Skin of body (tissue), 2 donors: ENCODE results near the gene HCFC2. TPM values are rescaled to one million over a fixed set of nuclear protein-coding genes. Genes with fewer than 3 reads are reported as not detected.
"Not testable (repeated sequence)": the region's sequence is repeated elsewhere in the genome, so short reads cannot be mapped to it uniquely, and the experiment has no call there.

Source experiments
- DNase-seq: peaks from one replicate; lab custom pipeline; 2025; lab: John Stamatoyannopoulos, UW
- total RNA-seq: library from RNA; depleted of rRNA; stranded (reverse); fragments of >200 nt; gene quantifications from one replicate; pipeline ENCODE4 v1.2.3, GENCODE V29; 2014

Gene HCFC2
- total RNA-seq, 1 donor from 2014 or later, result 34.9 TPM

DNA sequence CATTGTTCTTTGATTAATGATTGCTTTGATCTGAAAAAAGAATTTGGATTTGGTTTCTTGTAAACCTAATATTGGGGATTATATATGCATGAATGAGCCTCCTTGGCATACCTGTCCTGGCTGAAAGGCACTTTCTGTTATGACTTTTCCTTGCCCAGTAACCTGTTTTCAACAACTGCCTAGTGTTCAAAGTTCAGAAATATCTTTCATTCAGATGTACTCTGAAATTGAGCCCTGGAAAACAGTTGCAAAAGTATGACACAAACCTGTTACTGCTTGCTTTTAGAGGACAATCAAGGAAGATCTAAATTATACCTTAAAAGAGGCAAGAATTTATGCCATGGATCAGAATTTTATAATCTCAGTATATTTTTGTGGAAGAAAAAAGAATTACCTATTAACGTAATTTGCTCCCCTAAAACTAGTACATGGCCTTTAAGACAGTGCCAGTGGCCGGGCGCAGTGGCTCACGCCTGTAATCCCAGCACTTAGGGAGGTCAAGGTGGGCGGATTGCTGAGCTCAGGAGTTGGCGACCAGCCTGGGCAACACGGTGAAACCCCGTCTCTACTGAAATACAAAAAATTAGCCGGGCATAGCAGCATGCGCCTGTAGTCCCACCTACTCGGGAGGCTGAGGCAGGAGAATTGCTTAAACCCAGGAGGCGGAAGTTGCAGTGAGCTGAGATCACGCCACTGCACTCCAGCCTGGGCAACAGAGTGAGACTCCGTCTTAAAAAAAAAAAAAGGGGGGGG, 50.7 kb downstream of the HCFC2 start:
- not testable (repeated sequence) for DNase-seq

DNA sequence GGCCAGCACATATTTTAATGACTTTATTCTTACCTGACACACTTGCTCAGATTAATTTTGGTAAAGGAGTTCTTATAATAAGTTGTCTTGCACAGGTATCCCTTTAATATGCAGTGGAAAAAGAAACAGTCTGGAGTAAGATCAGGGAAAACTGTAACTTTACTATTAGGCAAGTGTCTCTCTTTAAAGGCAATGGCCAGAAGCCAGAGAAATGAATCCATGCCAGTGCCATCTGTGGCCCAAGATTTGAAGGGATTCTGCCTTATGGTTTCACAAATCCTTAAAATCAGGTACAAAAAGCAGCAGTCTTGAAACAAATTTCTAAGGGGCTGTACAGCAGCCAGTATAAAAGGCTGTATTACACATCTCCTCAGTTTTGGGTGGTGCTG, 51.2 kb downstream of the HCFC2 start:
- no peak for DNase-seq

DNA sequence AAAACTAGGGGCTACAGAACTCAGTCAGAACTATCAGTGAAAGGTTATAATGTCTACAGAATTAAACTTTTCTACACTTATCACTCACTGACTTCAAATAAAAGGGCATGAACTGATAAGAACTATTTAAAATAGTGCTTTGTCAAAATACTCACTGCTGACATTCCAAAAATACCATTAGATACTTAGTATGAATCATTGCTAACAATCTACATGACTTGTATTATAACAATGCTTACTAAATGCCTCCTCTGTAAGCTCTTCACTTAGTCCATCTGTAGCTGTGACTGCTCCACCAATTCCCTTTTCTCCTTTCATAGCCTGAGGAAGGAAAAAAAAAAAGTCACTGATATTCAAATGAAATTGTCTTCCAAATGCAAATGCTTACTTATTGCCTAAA, 56.7 kb downstream of the HCFC2 start:
- DNase-seq, result no peak

DNA sequence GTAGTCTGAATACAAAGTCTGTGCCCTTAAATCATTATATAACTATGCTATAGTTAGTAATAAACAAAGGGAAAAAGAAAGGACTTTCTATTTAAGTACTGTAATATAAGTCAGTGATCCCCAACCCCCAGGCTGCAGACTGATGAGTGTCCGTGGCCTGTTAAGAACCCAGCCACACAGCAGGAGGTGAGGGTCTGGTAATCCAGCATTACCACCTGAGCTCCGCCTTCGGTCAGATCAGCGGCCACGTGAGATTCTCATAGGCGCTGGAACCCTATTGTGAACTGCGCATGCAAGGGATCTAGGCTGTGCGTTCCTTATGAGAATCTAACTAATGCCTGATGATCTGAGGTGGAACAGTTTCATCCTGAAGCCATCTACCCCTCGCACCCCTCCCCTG, 58.0 kb downstream of the HCFC2 start:
- DNase-seq, result no peak

DNA sequence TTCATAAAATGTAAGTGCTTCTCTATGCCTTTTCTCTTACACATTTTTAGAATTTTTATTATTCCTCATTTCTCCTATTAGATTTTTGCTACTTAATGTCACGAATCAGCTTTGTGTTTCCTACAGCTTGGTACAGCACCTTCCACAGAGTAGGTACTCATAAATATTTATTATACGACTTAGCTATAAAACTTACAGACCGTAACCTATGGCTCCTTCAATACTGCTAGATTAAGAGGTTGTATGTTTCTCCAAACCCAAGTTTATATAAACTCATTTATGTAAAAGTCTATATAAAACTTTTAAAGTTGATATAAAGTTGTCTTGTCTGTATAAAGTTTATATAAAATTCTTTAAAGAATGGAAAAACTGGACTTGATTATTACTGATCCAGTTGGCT, 62.2 kb downstream of the HCFC2 start:
- DNase-seq, result no peak

DNA sequence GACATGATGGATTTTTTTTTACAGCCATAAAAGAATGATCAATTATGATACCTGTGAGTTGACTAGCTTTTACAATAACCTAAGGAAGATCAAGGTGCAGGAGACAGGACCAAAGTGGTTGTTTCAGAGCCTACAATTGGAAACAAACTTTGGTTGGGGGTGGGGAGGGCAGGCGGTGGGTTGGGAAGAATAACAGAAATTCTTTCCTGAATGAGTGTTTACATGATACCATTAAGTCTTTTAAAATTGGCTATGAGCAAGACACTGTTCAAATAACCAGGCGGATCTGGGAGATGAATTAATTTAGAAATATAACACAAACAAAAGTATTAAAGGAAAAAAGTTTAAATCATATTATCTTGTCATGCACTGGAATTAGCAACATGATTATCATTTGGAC, 66.4 kb downstream of the HCFC2 start:
- DNase-seq, result no peak

DNA sequence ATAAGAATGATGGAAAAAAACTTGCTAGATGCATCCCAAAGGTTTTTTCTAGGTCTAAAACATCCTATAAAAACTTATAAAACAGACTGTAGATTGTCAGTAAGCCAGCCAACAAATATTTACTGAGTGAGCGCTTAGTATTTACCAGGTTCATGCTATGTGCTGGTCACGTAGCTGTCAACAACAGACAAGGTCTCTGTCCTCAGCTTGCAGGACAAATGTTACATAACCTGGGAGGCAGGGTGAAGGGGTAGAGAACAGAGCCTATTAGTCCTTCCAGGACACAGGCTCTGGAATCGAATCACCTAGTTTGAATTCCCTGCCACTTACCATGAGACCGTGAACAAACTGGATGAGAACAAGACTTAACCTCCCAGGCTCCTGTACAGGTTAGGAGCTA, 67.3 kb downstream of the HCFC2 start:
- DNase-seq, result no peak

DNA sequence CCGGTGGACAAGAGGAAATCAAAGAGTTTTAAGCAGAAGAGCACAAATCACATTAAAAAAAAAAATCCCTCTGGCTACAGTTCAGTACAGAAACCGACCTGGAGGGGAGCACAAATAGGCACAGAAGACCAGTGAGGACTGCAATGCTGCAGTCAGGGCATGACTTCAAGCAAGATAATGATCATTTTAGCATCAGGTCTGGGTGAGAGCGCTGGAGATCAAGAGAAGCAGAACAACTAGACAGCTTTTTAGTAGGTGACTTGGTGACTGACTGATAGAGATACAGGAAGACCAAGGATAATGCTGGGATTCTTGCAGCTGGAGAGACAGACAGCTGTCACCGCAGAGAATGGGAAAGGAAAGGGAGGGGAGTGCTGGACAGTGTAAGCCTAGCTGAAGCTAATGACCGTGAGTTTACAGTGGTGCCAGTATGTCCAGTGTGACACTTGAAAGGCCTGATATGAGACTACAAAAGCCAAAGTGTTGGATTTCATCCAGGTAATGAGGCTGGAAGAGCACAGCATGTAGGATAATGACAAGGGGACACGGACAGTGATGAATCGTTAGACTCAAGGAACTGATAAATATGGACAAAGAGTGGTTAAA, 68.1 kb downstream of the HCFC2 start:
- DNase-seq, result no peak

DNA sequence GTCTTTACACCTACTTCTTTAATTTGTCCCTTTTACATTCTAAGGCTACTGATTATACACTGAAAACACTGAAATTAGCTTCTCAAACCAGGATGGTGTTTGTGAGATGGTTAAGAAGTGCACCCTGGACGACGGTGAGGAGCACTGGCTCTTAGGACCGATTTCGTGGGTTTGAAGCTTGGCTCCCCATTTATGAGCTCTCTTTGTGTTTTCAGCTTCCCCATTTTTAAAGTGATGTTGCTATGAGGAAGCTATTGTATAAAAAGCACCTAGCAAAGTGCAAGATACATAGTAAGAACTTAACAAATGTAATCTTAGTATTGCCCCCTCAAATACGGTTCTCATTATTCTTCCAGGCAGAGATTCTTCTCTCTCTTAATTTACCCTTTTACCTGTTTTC, 69.0 kb downstream of the HCFC2 start:
- no peak for DNase-seq

DNA sequence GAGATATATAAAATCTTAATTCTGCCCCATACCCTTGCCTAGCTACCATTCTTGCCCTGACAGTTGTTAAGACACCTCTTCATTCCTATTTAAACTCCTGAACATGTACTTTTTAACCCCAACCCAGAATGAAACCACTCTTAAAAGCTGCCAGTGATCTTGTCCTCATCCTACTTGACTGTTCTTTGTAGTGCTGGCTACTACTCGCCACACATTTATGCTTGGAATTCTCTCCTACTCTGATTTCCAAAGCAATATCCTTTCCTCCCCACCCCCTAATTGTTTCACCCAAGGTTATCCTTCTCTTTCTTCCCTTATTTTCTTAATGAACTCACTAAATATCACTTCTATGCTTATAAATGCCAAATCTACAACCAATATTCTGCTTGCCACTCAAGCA, 69.5 kb downstream of the HCFC2 start:
- DNase-seq, result no peak

DNA sequence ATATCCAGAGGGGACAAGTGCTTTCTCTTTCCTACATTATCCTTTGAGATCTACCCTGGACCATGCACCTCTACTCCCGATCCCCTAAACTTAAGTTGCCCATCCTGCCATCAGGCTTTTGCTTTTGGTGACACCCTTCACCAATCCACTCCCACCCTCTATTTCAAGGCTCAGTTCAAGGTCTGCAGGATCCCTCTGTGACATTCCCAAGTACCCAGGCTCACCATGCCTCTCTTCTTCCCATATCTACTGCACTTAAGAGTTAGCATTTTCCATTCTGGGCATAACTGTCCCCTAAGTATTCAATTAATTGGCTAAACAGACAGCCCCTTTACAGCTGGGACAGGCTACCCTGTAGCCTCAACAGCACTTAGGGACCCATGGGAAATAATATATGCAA, 70.6 kb downstream of the HCFC2 start:
- DNase-seq, result no peak

DNA sequence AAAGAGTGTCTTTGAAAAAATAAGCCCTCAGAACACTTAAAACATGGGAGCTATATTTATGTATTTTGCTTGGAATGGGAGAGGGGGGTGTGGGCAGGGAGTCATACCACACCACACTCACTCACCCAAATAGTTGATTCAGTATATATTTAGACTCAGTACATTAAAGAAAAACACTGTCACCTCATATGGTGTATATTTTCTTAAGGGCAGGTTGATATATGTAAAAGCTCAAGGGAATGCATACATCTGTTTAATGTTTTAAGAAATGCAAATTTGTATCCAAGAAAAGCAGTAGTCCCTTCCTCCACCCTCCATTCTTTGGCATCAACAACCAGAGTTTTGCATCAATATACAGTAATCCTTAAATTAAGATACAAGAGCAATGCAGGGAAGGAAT, 72.2 kb downstream of the HCFC2 start:
- peak; percentile 60 for DNase-seq

DNA sequence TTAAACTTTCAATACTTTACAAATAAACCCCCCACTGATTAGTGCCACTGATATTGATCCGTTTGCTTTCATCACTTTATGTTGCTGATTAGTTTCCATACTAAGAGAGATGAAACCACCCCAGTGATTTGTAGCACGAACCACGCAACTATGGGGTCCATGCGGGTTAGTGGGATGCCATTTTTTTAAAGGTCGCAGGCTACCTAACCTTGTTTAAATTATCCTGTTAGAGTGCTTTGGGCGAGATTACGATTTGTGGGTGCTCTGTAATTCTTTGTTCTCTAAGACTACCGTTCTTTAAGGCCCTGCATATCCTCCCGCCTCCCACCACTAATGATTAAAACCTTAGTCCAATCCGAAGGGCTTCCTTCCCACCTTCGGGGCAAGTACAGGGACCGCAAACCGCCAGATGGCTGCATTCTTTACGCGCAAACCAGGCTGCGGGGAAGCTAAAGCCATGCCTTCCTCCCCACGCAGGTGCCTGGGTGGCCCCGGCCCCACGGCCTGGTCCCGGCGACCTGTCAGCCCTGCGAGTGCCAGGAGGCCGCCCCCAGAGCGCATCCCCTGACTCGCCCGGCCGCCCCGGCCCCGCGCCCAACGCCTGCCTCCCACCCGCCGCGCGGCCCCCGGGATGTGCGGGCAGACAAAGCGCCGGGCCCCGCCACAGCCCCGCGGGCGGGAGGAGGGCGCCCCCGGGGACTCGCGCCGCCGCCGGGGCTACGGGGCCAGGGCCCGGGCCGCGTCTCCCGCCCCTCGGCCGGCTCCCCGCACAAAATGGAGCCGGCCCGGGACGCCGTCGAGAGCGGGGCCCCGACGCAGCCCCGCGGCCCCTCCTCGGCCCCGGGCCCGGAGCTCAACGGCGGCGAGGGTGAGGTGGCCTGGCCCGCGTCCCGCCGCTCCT, 72.9 kb downstream of the HCFC2 start:
- DNase-seq, result peak; percentile 60

DNA sequence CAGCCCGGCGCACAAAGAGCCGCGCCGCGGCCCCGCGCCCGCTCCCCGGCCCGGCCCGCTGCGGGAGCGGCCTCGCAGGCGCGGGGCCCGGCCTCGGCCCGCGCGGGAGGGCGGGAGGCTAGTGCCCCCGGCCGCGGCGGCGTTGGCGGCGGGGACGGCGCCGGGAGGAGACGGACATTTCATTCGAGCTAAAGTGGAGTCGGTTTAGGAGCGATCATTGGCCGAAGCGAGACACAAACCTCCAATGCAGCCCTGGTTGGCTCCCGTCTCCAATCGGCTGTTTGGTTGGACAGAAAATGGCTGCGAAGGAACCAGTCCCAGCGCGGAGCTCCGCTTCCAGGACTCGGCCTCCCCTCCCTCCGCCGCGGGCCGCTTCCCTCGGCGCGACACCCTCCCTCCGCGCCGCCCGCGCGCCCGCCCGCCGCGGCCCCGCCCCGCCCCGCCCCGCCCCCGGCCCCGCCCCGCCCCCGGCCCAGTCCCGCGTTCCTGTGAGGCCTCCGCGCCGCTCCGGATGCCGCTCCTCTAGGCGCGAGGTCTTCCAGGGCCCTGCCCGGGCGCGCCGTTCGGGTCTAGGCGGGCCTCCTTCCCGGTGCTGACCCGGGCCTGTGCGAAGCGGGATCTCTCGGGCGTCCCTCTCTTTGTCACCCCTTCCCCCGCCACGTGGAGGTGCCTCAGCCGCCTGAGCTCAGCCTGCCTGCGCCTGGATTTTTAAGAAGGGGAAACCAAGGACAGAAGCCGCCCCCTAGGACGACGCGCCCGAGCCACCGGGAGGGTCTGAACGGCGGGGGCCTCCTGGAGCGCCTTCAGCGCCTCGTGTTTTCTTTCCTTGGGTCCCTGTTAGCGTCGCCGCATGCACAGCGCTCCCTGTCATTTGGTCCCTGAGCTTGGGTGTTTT, 73.8 kb downstream of the HCFC2 start, which contains the start of gene NFYB:
Gene NFYB (minus strand): TSS at position 309 of the 895 bp plus-strand sequence. CDS start 2,757 bp downstream, outside the sequence.
- DNase-seq, result peak; percentile 97

DNA sequence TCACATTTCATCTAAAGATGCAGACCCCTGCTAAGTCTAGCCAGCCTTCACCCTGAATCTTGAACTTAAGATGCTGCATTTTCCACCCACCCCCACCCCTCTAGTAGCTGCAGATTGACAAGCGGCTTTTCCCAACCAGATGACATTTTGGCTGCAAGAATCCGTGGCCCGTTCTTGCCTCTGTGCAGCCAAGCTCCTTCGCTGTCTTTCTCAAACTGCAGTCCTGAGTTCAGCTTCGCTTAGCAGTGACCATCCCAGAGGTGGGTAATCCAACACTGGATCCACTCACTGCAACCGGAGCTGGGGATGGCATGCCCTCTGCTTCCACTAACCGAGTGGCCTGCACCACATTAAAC, 74.4 kb downstream of the HCFC2 start:
- DNase-seq, result peak; percentile 21

DNA sequence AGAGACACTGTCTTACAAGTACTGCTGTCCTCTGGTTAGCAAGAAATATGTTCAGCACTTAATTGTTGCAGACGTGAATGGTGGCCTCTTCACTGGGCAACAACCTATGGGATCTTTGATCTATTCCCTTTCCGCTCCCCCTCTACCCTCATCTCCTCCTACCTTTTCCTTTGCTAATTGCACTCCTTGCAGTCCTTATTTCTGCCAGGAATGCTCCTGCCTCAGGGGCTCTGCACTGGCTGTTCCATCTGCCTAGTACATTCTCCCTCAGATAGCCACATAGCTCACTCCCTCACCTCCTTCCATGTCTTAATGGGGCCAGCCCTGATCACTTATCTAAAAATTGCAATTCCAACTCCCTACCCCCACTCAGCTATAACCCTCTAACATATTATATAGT, 78.2 kb downstream of the HCFC2 start:
- DNase-seq, result no peak

DNA sequence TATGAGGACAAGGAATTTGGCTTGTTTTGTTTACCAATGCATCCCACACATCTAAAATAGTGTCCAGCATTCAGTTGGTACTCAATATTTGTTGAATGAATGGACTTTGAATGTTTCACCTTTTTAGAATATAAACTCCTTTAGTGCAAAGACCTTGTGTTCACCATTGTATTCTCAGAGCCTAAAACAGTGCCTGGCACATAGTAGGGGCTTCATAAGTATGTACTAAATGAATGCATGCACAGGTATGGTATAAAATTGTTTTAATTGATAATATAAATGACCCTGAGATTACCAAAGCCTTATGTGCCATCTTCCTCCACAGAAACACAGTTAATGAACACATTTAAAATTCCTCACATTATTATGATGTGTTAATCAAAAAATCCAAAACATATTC, 78.7 kb downstream of the HCFC2 start:
- DNase-seq, result no peak

DNA sequence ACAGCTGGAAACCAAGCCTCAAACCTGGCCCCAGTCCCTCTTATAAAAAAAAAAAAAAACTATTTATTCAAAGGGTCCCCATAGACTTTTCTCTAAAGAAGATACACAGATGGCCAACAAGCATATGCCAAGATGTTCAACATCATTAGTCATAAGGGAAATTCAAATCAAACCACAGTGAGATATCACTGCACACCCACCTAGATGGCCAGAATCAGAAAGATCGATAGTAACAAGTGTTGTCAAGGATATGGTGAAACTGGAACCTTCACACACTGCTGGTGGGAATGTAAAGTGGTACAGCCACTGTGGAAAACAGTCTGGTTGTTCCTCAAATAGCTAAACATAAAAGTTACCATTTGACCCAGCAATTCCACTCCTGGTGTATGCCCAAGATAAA, 79.6 kb downstream of the HCFC2 start:
- DNase-seq, result no peak

DNA sequence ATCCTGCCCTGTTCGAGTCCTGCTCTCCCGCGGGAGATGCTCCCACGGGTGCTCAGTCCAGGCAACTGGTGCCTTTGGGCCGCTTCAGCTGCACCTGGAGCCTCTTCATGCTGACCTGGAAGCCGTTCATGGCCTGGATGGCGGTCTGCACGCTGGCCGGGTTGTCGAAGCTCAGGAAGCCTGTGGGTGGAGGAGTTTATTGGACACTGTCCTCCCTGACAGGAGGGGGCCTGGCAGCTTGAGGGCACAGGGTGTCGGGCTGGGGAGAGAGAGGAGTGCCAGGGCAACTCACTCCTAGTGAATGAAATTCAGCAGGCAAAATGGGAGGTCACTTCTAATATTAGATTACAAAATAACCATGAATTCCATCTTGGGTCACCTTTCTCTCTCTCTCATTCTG, 83.0 kb downstream of the HCFC2 start:
- DNase-seq, result no peak

DNA sequence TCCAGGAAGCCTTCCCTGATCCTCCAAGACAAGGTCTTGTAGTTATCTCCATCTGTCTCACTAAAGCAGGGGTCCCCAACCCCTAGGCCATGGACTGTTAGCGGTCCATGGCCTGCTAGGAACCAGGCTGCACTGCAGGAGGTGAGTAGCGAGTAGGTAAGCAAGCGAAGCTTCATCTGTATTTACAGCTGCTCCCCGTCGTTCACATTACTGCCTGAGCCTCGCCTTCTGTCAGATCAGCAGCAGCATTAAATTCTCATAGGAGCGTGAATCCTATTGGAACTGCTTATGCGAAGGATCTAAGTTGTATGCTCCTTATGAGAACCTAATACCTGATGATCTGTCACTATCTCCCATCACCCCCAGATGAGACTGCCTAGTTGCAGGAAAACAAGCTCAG, 86.1 kb downstream of the HCFC2 start:
- no peak for DNase-seq

DNA sequence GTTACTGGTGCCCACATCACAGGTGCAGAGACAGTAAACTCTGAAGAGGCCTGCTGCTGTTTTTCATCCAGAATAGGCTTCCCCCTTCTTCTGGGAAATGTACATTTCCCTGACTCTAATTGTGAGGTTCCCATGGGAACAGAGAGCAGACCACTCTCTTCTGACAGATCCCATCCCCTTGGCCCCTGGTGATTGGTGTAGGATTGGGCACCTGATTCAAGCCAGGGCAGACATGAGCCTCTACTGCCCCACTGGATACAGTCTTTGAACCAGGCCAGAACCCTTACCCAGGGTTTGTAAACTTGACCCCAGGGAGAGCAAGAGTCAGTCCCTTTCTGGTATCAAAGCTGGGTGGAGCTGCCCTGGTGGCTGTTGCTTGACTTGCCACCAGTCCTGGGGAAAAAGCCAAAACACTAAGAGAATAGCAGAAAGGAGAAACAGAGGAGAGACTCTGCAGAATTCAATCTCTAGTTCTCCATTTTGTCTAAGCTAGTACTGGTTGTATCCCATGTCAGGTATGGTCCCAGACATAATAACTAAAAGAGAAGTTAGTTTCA, 88.4 kb downstream of the HCFC2 start:
- DNase-seq, result no peak
